ENCODE data around the gene EXOC6B.

EXOC6B gene

DNA sequence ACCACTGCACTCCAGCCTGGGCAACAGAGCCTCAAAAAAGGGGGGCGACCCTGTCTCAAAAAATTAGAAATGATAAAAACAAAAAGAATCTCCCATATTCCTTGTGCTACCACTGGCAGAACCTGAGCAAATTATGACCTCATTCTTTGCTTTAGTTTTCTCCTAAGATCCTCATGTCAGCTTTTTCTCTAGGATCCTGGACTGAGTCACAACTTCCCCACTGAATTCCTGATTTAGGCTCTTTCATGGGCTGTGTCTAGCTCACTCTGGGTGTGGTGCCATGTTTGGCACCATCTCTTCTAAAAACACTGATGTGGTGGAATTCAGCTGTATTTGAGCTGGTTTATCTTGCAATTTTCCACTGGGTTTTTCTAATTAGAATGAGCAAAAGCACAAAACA is 37.1 kb downstream of the EXOC6B start:
- ATAC-seq, result no peak
- no peak for DNase-seq

DNA sequence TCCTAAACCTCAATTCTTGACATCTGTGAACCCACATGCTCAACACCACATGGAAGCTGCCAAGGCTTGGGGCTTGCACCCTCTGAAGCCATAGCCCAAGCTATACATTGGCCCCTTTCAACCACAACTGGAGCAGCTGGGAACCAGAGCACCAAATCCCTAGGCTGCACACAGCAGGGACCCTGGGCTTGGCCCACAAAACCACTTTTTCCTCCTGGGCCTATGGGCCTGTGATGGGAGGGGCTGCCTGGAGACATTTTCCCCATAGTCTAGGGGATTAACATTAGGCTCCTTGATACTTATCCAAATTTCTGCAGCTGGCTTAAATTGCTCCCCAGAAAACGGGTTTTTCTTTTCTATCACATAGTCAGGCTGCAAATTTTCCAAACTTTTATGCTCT is 40.3 kb downstream of the EXOC6B start:
- no peak for DNase-seq
- no peak for ATAC-seq

DNA sequence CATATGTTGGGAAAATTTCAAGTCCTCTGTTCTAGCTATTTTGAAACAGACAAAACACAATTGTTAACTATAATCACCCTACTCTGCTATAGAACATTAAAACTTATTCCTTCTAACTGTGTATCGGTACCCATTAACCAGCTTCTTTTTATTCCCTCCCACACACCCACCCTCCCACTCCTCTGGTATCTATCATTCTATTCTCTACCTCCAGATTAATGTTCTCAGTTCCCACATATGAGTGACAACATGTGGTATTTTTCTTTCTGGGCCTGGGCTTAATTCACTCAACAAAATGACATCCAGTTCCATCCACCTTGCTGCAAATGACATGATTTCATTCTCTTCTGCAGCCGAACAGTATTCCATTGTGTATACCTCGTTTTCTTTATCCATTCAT is 43.3 kb downstream of the EXOC6B start:
- DNase-seq, result no peak
- ATAC-seq, result no peak

DNA sequence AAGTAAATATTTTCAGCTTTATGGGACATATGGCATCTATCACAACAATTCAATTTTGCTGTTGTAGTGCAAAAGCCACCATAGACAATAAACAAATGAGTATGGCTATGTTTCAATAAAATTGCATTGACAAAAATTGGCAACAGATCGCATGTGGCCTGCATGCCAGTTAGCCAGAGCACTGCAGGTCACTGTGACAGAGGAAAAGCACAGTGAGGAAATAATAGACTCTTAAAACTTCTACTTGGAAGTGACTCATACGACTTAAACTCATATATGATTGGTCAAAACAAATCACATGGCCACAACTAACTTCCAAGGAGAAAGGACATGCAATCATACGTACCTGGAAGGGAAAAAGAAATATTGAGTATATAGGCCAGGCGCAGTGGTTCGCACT is 44.4 kb downstream of the EXOC6B start:
- DNase-seq, result no peak
- ATAC-seq, result no peak

DNA sequence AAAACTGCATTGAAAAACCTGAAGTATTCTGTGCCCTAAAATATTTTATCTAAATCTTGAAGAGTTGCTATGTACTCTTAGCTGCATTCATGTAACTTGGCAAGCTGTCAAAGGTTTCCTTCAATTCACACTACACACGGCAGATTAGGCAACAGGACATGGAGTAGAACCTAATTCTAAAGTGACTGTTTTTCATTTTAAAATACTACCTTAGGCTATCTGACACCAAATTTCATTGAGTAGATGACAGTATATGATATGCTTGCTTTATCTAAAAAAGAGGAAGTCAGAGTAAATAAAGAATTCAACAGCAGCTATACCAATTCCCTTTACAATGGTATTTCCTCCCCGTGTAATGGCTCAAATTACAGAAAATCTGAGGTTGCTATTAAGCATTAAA is 45.4 kb downstream of the EXOC6B start:
- ATAC-seq, result no peak
- no peak for DNase-seq

DNA sequence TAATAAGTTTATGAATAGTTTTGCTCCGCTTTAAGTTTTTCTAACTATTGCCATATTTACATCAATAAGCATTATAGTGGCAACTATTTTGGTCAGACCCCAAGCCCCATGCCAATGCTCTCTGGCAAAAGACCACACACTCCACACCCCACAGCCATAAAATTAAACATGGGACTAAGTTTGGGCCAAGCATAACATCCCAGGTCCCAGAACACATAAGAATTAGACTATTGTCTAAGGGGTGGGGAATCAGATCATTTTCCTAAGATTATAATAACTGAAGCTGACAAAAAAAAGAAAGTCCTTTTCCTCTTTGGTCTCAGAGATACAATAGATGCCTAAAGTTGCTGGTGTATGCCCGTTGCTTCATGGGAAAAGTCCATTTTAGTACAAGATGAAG is 46.3 kb downstream of the EXOC6B start:
- no peak for ATAC-seq
- no peak for DNase-seq

DNA sequence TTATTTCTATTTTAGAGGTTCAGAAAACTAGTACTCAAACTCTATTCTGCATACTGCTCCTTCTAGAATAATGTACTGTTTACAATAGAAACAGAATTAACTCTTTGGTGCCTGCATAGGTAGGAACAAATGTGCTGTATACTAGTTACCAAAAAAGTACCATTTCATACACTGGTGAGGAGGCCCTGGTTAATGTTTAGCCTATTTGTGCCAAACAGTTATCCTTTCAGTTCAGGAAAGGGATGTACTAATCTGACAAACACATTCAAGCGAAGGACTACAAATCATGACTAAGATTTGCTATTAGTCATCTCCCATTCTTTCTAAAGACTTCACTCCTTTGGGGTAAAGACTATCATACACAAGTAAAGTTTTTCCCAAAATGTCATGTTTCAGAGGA is 47.4 kb downstream of the EXOC6B start:
- ATAC-seq, result peak; percentile 55
- no peak for DNase-seq

DNA sequence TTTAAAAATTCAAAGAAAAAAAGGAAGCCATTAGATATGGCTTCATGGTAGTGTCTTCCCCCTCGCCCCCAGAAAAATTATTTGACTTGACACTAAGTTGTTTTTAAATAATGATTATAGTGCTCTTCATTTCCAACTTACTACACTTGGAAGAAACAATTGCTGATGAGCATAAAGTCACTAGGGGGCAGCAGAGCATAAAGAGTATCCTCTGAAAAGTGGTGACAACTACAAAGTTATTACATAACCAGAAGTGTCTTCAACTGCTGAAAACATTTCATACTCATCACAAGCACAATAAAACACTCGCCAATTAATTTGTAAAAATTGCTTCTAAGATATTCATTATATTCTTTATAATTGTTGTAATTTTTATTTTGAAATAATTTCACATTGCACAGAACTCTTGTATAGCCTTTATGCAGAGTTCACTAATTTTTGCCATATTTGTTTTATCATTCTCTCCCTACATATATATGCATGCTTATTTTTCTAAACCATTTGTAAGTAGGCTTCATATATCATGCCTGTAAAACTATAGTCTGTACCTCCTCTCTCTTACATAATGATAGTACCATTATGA is 54.9 kb downstream of the EXOC6B start:
- peak; percentile 57 for DNase-seq

DNA sequence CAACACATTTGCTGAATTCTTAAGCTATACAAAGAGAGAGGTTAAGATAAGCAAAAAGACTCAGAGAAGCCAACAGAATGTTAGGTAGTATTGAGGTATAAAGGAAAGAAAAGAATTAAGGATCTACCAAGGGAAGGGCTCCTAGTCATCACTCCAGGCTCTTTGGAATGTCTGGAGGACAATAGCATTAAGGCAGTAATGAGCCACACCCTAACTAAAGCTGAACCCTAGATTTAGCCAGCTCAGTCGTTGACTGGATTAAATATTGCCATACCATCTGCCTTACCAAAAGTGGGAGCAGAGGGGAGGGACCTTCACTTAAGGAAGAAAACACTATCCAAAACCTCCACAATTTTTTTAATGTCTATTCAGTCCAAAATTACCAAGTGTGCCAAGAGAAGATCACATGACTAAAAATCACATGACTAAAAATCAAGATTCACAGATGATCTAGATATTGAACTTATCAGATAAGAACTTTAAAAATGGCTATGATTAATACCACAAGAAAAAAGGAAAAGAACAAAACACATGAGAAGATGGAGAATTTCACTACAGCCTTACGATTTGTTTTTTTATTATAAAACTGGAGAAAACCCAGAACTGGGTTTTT is 59.7 kb downstream of the EXOC6B start:
- ATAC-seq (no peak), DNase-seq (no peak)

More for the DNA sequence above, 54.9 kb downstream of the EXOC6B start:
- ATAC-seq, result no peak

DNA sequence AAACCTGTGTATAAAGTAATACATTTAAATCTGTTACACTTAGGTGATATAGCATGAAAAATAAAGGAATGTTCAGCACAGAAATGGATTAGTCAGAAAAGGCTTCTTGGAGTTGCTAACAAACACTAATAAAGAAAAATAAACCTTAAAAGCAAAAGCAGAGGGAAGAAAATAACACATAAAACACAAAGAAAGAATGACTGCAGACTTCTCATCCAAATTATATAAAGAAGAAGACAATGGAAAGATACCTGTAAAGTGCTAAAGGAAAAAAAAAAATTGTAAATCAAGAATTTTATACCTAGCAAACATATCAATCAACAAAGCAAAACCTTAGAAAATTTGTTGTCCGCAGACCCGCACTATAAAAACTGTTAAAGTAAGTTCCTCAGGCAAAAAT is 63.6 kb downstream of the EXOC6B start:
- DNase-seq, result no peak
- no peak for ATAC-seq

DNA sequence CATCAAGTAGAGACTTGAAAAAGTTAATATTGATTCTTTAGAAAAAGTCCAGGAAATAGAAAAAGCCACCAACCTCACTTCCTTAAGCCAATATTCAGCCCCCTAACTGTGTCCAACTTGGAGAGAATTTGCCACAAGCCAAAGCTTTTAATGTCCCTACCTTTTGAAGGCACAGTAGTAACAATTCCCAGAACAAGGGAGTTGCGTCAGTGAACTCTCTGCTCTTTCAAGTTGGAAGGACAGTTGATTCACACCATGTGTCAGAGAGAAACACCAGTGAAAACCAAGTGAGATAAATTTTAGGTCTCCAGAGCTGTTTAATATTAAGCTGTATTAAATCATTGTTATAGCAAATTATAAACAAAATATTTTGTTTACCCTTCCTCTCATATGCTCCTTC is 66.1 kb downstream of the EXOC6B start:
- ATAC-seq, result no peak
- DNase-seq, result no peak

DNA sequence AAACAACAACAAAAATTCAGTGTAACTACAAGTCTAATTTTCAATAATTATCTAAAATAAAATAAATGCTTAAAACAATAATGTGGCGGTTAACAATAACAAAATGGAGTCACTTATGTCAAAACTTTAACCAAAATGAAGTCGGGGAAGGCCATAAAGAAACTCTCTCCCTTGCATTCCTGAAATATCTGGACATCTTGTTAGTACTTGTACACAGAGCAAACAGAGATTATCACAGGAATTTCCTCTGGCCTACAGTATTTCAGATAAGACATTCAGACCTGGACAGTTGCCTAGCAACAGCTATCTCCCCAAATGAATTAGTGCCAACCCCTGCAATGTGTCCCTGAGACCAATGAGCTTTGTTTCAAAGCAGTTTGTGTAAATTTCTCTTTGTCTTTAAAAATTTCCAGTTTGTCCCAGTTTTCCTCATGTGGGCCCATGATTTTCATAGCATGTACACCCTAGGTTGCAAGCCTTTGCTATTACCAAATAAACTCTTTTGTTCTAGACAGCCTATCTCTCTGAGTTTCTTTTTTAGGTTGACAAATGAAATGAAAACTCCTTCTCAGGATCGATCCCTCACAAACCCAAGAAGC is 68.6 kb downstream of the EXOC6B start:
- DNase-seq (no peak), ATAC-seq (no peak)

DNA sequence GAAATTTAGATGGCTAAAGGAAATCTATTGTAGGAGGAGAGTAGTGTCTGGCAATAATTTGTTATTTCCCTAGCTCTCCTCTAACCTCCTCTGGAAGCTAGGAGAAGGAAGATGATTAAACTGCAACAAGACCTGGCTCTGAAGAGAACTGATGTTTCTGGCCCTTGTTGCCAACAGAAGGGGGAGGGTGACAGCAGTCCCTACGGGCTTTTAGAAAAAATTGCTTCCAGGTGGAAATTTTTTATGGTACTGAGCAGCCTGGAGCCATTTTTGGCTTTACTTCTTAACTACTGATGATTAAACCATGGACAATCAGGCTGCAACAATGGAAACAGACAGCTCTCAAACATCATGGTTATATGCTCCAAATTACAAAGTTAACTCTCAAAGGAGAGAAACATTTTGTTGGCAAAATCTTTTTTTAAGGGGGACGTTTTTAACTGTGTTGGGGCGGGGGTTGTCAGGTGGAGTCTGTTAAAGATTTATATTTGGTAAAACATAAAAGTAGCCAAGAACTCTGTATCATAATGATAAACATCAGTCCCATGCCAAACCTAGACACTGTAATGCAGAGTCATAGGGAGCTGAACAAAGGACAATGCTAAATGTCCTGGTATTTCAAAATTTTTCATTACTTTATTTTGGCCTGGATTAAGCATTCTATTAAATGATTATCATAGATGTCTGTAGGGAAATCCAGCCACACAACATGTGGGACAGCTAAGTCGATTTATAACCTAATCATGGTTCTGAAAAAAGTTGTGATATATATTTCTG is 70.0 kb downstream of the EXOC6B start:
- ATAC-seq, result no peak
- no peak for DNase-seq

DNA sequence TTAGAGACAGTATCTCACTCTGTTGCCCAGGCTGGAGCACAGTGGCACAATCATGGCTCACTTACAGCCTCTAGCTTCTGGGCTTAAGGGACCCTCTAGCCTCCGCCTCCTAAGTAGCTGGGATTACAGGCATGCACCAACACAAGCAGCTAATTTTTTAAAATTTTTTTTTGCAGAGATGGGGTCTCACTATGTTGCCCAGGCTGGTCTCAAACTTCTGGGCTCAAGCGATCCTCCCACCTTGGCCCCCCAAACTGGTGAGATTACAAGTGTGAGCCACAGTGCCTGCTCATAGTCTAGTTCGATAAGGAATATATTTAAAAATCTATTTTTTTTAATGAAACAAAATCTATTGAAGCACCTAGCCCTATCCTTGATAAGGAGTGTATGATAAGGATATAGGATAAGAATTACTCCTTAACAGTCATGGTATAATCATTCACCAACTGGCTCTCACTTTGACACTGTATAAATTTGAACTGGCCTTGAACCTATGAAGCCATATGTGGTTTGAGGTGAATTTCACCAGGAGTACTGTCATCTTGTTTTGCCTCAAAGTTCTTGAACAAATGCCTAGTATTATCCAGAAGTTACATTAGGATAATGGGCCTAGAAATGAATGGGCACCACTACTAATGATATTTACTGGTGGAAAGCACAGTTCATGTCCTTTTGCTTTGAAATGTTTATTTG is 71.1 kb downstream of the EXOC6B start:
- ATAC-seq (no peak), DNase-seq (no peak)

DNA sequence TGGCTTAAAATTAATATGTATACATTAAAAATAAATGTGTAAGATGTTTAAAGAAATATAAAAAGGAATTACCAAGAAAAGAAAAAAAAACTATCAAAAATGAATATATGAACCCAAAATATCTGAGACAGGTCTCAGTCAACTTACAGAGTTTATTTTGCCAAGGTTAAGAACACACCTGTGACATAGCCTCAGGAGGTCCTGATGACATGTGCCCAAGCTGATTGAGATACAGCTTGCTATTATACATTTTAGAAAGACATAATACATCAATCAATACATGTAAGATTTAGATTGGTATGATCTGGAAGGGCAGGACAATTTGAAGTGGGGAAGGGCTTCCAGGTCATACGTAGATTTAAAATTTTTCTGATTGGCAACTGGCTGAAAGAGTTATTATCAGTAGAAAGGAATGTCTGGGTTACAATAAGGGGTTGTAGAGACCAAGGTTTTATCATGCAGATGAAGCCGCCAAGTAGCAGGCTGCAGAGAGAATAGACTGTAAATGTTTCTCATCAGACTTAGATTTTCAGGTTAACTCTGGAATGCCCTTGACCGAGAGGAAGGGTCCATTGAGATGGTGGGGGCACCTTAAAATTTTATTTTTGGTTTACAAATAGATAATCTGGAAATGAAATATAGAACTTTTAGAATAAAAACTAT is 74.7 kb downstream of the EXOC6B start:
- ATAC-seq, result no peak
- DNase-seq, result no peak

DNA sequence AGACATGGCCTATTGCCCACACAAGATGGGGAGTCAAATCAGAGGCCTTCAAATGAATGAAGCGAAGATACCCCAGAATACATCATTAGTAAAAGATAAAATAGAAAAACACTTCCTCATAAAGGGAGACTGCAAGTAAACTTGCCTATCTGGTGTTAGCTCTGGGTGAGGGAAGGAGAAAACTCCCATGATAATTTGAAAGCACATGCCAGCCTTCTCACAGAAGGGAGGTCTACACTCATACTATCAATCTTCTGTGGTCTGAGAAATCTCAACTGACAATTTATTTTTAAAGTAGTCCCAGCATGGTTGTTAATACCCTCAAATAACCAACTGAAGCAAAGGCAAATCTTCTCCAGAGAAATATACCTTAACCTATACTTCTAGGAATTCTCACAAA is 75.4 kb downstream of the EXOC6B start:
- DNase-seq (no peak), ATAC-seq (no peak)

DNA sequence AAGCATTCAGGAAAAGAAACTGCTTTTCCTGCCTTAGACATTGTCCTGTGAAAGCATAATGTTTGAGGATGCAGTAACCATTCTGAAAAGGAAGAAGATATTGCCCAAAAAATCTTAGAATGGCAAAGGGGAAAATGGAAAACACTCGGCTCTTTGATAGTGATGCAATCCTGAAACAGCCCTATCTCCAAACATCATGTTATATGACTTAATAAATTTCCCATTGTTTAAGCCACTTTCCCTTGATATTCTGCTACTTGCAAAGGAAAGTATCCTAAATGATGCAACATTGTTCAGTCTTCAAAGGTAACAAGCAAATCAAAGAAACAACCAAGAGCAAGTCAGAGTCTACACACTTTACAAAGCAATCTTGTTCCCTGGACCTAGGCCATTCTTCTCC is 78.5 kb downstream of the EXOC6B start:
- ATAC-seq (no peak), DNase-seq (no peak)

DNA sequence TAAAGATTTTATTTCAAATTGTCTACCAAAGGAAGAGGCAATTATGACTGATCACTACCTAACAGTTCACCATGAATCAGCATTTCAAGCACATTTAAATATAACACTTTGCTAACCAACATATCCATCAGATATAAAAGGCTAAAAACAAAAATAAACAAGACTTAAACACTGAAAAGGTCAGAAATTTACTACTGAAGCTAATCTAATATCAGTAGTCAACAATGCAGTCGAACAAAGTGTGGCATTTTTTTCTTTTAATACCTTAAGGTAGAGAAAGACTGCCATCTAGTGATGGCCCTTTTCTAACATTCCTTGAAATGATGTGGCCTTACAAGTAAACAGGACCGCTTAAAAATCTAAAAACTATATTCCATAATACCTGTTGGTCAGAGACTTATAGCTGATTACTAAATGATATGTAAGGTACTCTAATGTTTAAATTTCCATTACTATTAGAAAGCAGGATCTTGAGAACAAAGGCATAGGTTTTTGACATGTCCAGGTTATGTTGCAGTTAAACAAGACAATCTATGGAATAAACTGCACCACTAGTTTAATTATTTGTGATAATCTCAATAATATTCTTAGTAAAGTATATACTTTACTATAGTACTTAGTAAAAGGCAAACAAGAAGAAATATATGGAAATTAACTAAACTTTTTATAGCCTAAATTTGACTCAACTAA is 80.0 kb downstream of the EXOC6B start:
- no peak for ATAC-seq
- no peak for DNase-seq

DNA sequence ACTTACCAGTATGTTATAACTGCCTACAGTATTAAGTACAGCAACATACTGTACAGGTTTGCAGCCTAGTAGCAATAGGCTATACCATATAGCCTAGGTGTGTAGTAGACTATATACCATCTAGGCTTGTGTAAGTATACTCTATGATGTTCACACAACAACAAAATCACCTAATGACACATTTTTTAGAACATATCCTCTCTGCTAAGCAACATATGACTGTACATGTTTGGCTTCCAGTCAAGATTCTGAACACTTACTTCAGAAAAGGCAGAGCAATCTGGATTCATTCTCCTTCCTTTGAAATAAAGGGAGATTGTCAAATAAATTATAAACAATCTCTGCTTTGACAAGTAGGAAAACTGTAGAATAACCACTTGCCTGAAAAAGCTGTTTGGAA is 81.8 kb downstream of the EXOC6B start:
- no peak for DNase-seq
- ATAC-seq, result no peak

DNA sequence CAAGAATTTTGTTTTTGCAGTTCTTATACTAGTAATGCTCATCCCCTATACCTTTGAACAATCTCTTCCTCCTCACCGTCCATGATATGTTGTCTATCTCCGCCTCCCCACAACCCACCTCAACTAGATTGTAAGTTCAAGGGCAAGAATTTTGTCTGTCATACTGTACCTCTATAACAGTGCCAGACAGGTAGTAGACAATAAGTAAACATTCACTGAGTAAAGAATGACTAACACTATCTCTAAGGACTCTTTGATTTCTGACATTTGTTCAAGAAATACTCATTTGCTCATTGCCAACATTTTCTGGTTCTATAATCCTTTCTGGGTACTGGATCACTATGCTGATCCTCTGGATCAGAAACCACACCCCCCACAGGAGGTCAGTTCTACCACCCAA is 82.4 kb downstream of the EXOC6B start:
- ATAC-seq, result no peak

DNA sequence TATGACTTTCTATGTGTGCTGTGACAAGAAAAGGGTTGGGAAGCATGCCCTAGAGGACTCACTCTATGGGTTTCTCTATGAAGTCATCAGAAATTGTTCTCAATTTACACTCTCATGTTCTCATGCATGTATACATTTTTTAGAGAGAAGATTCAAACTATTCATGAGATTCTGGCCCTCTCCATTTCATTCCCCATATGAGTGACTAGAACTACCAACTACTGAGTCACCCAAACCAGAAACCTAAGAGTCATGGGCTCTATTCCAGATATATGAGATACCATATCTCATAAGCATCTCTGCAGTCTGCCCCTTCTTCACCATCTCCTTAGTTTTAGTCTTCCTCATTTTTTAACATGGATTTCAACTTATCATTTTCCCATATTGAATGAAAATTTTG is 87.7 kb downstream of the EXOC6B start:
- no peak for DNase-seq

More for the DNA sequence above, 82.4 kb downstream of the EXOC6B start:
- DNase-seq, result no peak

DNA sequence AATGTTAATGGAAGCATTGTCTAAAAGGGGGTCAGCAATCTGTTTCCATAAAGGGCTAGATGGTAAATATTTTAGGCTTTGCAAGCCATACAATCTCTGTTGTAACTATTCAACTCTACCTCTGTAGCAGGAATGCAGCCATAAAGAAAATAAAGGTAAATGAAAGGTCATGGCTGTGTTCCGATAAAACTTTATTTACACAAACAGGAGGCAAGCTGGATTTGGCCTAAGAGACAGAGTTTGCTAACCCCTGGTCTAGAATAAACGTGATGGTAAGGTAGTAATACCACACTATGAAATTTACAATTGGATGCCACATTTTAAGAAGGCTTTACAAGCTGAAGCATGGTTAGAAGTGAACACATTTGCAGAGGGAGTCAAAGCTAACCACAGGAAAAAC is 91.4 kb downstream of the EXOC6B start:
- DNase-seq (no peak), ATAC-seq (no peak)

More for the DNA sequence above, 87.7 kb downstream of the EXOC6B start:
- no peak for ATAC-seq

Measured in stimulated activated naive CD8-positive, alpha-beta T cell treated with anti-CD3 and anti-CD28 coated beads, Interleukin-15, Interleukin-2, amounts not matched to agents 100 U/mL and 50 U/mL, for 24 hours (primary cell).